Naive thymus-derived CD4-positive, alpha-beta T cell (primary cell): ENCODE results near the gene PIEZO2. TPM values are rescaled to one million over a fixed set of nuclear protein-coding genes. Genes with fewer than 3 reads are reported as not detected.
"Not testable (repeated sequence)": the region's sequence is repeated elsewhere in the genome, so short reads cannot be mapped to it uniquely, and the experiment has no call there.

Source experiments
- ATAC-seq: fragments of 150-1000 bp; cut with Tn5 transposase; 2 replicates; pipeline ENCODE4 v1.10.0; 2021; ENCODE audit warnings: mild to moderate bottlenecking, moderate library complexity
- CTCF ChIA-PET: fragments of 350-600 bp; sonication (Branson Sonifier 250); formaldehyde crosslinking; loops from one replicate; lab custom pipeline; 2021; ENCODE audit warnings: antibody characterized with exemption; lab: Charles Lee
- POLR2A ChIA-PET: fragments of 350-600 bp; sonication (Branson Sonifier 250); formaldehyde crosslinking; loops from one replicate; lab custom pipeline; 2021; ENCODE audit warnings: antibody characterized with exemption, inconsistent platforms; lab: Charles Lee
- DNase-seq, 9 donors: peaks; one replicate each; pipeline versions ENCODE4 v3.0.0 to v3.0.0-alpha.2; 2020 to 2022; ENCODE audit warnings: mixed read lengths in 1 of 9
- H3K27ac ChIP-seq: one replicate; pipeline ENCODE4 v1.7.0; 2013; ENCODE audit warnings: mild to moderate bottlenecking, low read depth, low read length, moderate library complexity
- H3K27me3 ChIP-seq, 2 donors: one replicate each; pipeline ENCODE4 v1.7.0; 2013; ENCODE audit warnings: low read length in 2 of 2, mild to moderate bottlenecking in 2 of 2, moderate library complexity in 2 of 2; ENCODE audit not compliant: control insufficient read depth in 2 of 2, insufficient read depth in 2 of 2
- H3K36me3 ChIP-seq, 3 experiments: 1 replicate in 2 of 3; 2 replicates in 1 of 3; pipeline ENCODE4 v1.7.0; 2013; ENCODE audit warnings: low read length in 3 of 3, mild to moderate bottlenecking in 3 of 3, moderate library complexity in 1 of 3; ENCODE audit not compliant: insufficient read depth in 3 of 3, control insufficient read depth in 2 of 3
- H3K4me1 ChIP-seq, 2 donors: one replicate each; pipeline ENCODE4 v1.7.0; 2013; ENCODE audit warnings: low read length in 2 of 2, mild to moderate bottlenecking in 2 of 2, moderate library complexity in 1 of 2; ENCODE audit not compliant: control insufficient read depth in 2 of 2, insufficient read depth in 2 of 2
- H3K4me3 ChIP-seq: 2 replicates; pipeline ENCODE4 v1.7.0; 2013; ENCODE audit warnings: mild to moderate bottlenecking, low read length
- H3K9me3 ChIP-seq, 3 experiments: 1 replicate in 2 of 3; 2 replicates in 1 of 3; pipeline ENCODE4 v1.7.0; 2013; ENCODE audit warnings: low read length in 3 of 3; ENCODE audit not compliant: control insufficient read depth in 2 of 3
- H3K27ac Mint-ChIP-seq, 9 donors: one replicate each; pipeline ENCODE4 v1.8.0; 2020 to 2022; ENCODE audit warnings: mixed read lengths in 9 of 9, mild to moderate bottlenecking in 8 of 9, moderate library complexity in 5 of 9, inconsistent platforms in 2 of 9
- H3K27me3 Mint-ChIP-seq, 5 donors: one replicate each; pipeline ENCODE4 v1.8.0; 2021 to 2022; ENCODE audit warnings: mixed read lengths in 5 of 5, mild to moderate bottlenecking in 1 of 5
- H3K36me3 Mint-ChIP-seq, 5 donors: one replicate each; pipeline ENCODE4 v1.8.0; 2020 to 2022; ENCODE audit warnings: mixed read lengths in 5 of 5, mild to moderate bottlenecking in 3 of 5, inconsistent platforms in 1 of 5
- H3K4me1 Mint-ChIP-seq, 7 donors: one replicate each; pipeline ENCODE4 v1.8.0; 2020 to 2022; ENCODE audit warnings: mixed read lengths in 7 of 7, mild to moderate bottlenecking in 3 of 7, inconsistent platforms in 1 of 7
- H3K4me3 Mint-ChIP-seq, 10 donors: one replicate each; pipeline ENCODE4 v1.8.0; 2020 to 2022; ENCODE audit warnings: mild to moderate bottlenecking in 10 of 10, mixed read lengths in 10 of 10, moderate library complexity in 6 of 10, inconsistent platforms in 2 of 10
- H3K9me3 Mint-ChIP-seq, 11 donors: one replicate each; pipeline ENCODE4 v1.8.0; 2020 to 2022; ENCODE audit warnings: mixed read lengths in 11 of 11, mild to moderate bottlenecking in 4 of 11, inconsistent platforms in 1 of 11, moderate library complexity in 1 of 11
- intact Hi-C, 2 donors: fragments of 100-400 bp; cut with micrococcal nuclease; formaldehyde crosslinking; loops; one replicate each; pipeline ENCODE4 v1.15.1; 2023
- polyA plus RNA-seq, 2 donors: library from polyadenylated mRNA; unstranded; fragments of 300-500 nt; fragmentation: Illumina TruSeq; gene quantifications; one replicate each; pipeline ENCODE4 v1.2.3, GENCODE V29; 2021
- total RNA-seq, 6 experiments: library from RNA in 5 of 6; stranded (reverse) in 5 of 6; gene quantifications; 1 replicate in 5 of 6; 2 replicates in 1 of 6; pipeline ENCODE4 v1.2.3 and lab custom pipeline; 2021 to 2026

Gene PIEZO2
- total and polyA plus RNA-seq, 7 experiments from 2014 or later = not detected

- ATAC-seq, H3K9me3 ChIP-seq, H3K4me1 ChIP-seq, H3K27me3 ChIP-seq, POLR2A ChIA-PET, intact Hi-C loops, H3K36me3 Mint-ChIP-seq, CTCF ChIA-PET, H3K4me3 ChIP-seq, H3K27ac ChIP-seq, H3K36me3 ChIP-seq, H3K4me1 Mint-ChIP-seq, H3K4me3 Mint-ChIP-seq, DNase-seq, H3K27ac Mint-ChIP-seq, H3K27me3 Mint-ChIP-seq: not testable (repeated sequence)
- peaks cover 2 to 17% (median 6%) of the 10 kb centered on the region in 11 donors for H3K9me3 Mint-ChIP-seq
These were observed 20.3 kb downstream of the PIEZO2 start for GRCh38 chr18:11129059-11129458.

DNA sequence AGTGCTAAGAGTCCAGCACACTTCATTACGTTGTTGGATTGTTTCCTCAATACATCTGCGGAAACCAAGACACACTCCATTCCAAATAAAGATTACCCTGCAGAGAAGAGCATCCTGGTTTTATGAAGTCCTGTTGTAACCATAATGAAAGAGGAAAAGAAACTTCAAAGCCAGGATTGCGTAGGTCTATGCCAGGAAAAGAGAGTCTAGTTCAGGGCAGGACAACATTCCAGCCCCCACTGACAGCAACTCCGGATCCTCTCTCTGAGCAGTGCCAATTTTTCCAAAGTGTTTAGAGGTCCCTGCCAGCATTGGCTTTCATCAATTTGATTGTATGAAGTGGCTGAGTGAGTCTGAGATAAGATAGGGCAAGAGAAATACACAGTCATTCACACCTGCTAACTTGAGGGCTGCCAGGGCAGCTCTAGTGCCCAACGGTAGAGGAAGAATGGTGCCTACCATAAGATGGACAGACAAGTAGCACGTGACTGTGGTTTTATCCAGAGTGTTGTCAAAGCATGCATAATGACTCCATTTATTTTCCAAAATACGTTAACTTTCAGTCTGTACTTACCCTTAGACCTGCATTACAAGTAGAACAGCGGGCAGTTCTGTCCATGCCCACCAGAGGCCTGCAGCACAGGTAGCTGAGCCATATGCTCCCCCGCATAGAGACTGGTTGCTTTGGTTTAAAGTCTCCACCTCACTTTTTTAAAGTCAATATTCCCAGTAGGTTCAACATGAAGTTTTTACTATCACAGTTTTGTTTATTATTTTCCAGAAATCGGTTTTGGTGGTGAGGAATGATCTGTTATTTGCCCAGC lies 23.7 kb downstream of the PIEZO2 start:
- no peak for DNase-seq
- no peak overlapping the region for H3K27ac ChIP-seq
- Mint-ChIP-seq H3K4me1 (no peaks in the 10 kb centered on the region), H3K36me3 (no peaks in the 10 kb centered on the region), H3K27me3 (peaks cover 0 to 5% (median 0%) of the 10 kb centered on the region in 5 donors), H3K4me3 (peak overlapping the region in 1 of 10 donors; percentile 58), H3K9me3 (peaks cover 0 to 17% (median 6%) of the 10 kb centered on the region in 11 donors), H3K27ac (no peak overlapping the region)
- ChIA-PET CTCF (no interaction called here), POLR2A (no interaction called here)
- no peaks in the 10 kb centered on the region for H3K36me3 ChIP-seq
- no peak for ATAC-seq
- H3K27me3 ChIP-seq = no peaks in the 10 kb centered on the region
- H3K9me3 ChIP-seq = no peaks in the 10 kb centered on the region
- no peak overlapping the region for H3K4me3 ChIP-seq
- H3K4me1 ChIP-seq = no peaks in the 10 kb centered on the region
- intact Hi-C loops = no loop called here

DNA sequence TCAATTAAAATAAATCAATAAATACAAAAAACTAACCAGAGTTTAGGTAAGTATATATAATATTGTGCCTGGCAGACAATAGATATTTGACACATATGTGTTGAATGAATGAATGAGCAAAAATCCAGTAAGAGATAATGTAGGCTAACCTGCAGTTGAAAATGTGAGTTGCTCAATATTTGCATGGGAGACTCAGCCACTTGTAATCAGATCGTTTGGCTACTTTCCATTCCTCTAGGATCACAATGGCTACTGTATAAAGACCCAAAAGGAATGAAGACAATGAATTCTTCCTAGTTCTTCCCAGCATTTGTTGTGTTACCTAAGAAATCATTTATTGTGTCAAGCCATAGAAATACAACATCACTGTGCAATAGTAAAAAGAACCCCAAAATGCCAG lies 25.3 kb downstream of the PIEZO2 start:
- Histone ChIP-seq H3K4me1 (no peaks in the 10 kb centered on the region), H3K27me3 (no peaks in the 10 kb centered on the region), H3K27ac (no peak overlapping the region), H3K36me3 (no peaks in the 10 kb centered on the region), H3K4me3 (no peak overlapping the region), H3K9me3 (no peaks in the 10 kb centered on the region)
- peaks cover 0 to 16% (median 5%) of the 10 kb centered on the region in 11 donors for H3K9me3 Mint-ChIP-seq
- peaks cover 0 to 5% (median 0%) of the 10 kb centered on the region in 5 donors for H3K27me3 Mint-ChIP-seq
- H3K4me3 Mint-ChIP-seq = no peak overlapping the region
- H3K4me1 Mint-ChIP-seq = no peaks in the 10 kb centered on the region
- DNase-seq (no peak), ATAC-seq (no peak)
- POLR2A ChIA-PET = no interaction called here
- CTCF ChIA-PET = no interaction called here
- no peaks in the 10 kb centered on the region for H3K36me3 Mint-ChIP-seq
- no peak overlapping the region for H3K27ac Mint-ChIP-seq
- intact Hi-C loops = no loop called here

GRCh38 chr18:11121443-11121849 lies 27.9 kb downstream of the PIEZO2 start:
- Mint-ChIP-seq H3K27ac (no peak overlapping the region), H3K36me3 (no peaks in the 10 kb centered on the region), H3K9me3 (peaks cover 0 to 4% (median 0%) of the 10 kb centered on the region in 11 donors), H3K27me3 (no peaks in the 10 kb centered on the region), H3K4me1 (no peaks in the 10 kb centered on the region), H3K4me3 (no peak overlapping the region)
- ChIA-PET POLR2A (no interaction called here), CTCF (interaction anchor here (0.6 kb wide), 1 partner anchor 1423 kb away, joined by 4 read pairs; no protein-coding TSS in a partner anchor)
- Histone ChIP-seq H3K9me3 (no peaks in the 10 kb centered on the region), H3K4me1 (no peaks in the 10 kb centered on the region), H3K27me3 (no peaks in the 10 kb centered on the region), H3K27ac (no peak overlapping the region), H3K4me3 (no peak overlapping the region), H3K36me3 (no peaks in the 10 kb centered on the region)
- intact Hi-C loops = no loop called here
- DNase-seq (no peak), ATAC-seq (no peak)

DNA sequence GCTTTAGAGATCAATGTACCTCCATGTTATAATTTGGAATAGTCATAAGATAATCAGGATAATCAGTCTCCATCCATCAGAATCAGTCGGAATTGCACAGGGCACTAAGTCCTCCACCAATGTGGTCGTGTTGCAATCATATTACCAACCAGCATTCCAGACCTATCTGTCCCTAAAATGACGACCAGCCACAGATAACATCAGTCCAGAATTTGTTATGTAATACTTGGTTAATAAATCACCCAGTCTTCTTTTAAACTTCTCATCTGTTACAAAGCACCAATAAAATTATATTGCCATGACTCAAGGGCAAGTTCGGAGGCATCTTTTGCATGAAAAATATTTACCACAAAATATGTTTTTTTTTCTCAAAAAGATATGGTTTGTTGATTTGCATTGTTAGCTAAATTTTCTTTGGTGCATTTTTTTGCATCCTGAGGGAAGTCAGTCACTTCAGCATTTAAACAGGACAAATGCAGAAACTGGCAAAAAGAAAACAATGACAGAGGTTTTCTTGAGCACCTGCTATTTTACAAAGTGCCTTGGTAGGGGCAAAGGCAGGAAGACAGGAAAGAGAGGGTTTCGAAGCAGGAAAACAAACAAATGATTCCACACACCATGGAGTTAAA lies 29.3 kb downstream of the PIEZO2 start:
- CTCF ChIA-PET = no interaction called here
- no peak for DNase-seq
- H3K9me3 Mint-ChIP-seq = no peaks in the 10 kb centered on the region
- H3K27ac Mint-ChIP-seq = no peak overlapping the region
- intact Hi-C loops = no loop called here
- H3K4me3 ChIP-seq = no peak overlapping the region
- no peak for ATAC-seq
- H3K36me3 ChIP-seq = no peaks in the 10 kb centered on the region
- no peaks in the 10 kb centered on the region for H3K4me1 Mint-ChIP-seq
- H3K9me3 ChIP-seq = no peaks in the 10 kb centered on the region
- H3K4me1 ChIP-seq = no peaks in the 10 kb centered on the region
- POLR2A ChIA-PET = no interaction called here
- no peak overlapping the region for H3K27ac ChIP-seq
- H3K36me3 Mint-ChIP-seq = no peaks in the 10 kb centered on the region
- H3K4me3 Mint-ChIP-seq = no peak overlapping the region
- no peaks in the 10 kb centered on the region for H3K27me3 ChIP-seq
- no peaks in the 10 kb centered on the region for H3K27me3 Mint-ChIP-seq

DNA sequence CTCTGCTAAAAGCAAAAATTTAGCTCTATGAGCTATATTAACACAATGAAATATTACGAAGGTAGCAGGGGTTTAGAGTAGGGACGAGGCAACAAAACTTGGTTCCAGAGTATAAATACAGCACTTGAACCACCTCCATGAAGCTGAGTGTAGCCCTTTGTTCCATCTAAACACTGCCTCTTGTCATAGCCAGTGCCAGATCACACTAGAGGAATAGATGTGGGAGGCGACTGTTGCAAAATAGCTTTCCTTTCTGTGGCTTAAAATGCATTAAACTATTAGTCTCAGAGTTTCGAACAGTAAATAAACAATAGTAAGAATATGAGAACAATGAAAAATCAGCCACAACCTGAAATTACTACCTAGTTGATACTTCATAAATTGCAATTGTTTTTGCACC lies 29.8 kb downstream of the PIEZO2 start:
- H3K9me3 ChIP-seq = no peaks in the 10 kb centered on the region
- ChIA-PET POLR2A (no interaction called here), CTCF (no interaction called here)
- ATAC-seq (no peak), DNase-seq (no peak)
- no peaks in the 10 kb centered on the region for H3K27me3 ChIP-seq
- H3K27ac ChIP-seq = no peak overlapping the region
- Mint-ChIP-seq H3K27ac (no peak overlapping the region), H3K4me1 (no peaks in the 10 kb centered on the region), H3K9me3 (no peaks in the 10 kb centered on the region), H3K4me3 (no peak overlapping the region), H3K27me3 (no peaks in the 10 kb centered on the region), H3K36me3 (no peaks in the 10 kb centered on the region)
- H3K4me3 ChIP-seq = no peak overlapping the region
- H3K4me1 ChIP-seq = no peaks in the 10 kb centered on the region
- H3K36me3 ChIP-seq = no peaks in the 10 kb centered on the region
- intact Hi-C loops = no loop called here
